GM18498 (cell line): ENCODE data around the gene GPER1.

Experiments
- ATAC-seq: cut with Tn5 transposase; IDR thresholded peaks from one replicate; pipeline ENCODE4 v1.9.1; 2021; ENCODE audit warnings: mild to moderate bottlenecking, moderate library complexity; ENCODE audit not compliant: unreplicated experiment

GPER1 gene

GRCh38 chr7:1053816-1054370 lies 34.0 kb upstream of the GPER1 start:
- ATAC-seq: no peak

GRCh38 chr7:1054438-1054837 lies 33.5 kb upstream of the GPER1 start:
- ATAC-seq: no peak

- no peak for ATAC-seq
These were observed 33.0 kb upstream of the GPER1 start for GRCh38 chr7:1054861-1055450.

GRCh38 chr7:1055491-1055955 lies 32.4 kb upstream of the GPER1 start:
- no peak for ATAC-seq

- no peak for ATAC-seq
These were observed 31.7 kb upstream of the GPER1 start for GRCh38 chr7:1055956-1056784.

- no peak for ATAC-seq
These were observed 31.0 kb upstream of the GPER1 start for GRCh38 chr7:1056785-1057410.

GRCh38 chr7:1057416-1058291 lies 30.3 kb upstream of the GPER1 start:
- ATAC-seq: no peak

- ATAC-seq: no peak
These were observed 29.6 kb upstream of the GPER1 start for GRCh38 chr7:1058311-1058710.

- no peak for ATAC-seq
These were observed 29.1 kb upstream of the GPER1 start for GRCh38 chr7:1058821-1059199.

- no peak for ATAC-seq
These were observed 28.5 kb upstream of the GPER1 start for GRCh38 chr7:1059200-1060091.

GRCh38 chr7:1060315-1061072 lies 27.4 kb upstream of the GPER1 start:
- ATAC-seq: no peak

- no peak for ATAC-seq
These were observed 26.7 kb upstream of the GPER1 start for GRCh38 chr7:1061180-1061579.

GRCh38 chr7:1062296-1063294 lies 25.3 kb upstream of the GPER1 start:
- ATAC-seq: peak; percentile 60

- ATAC-seq: no peak
These were observed 24.6 kb upstream of the GPER1 start for GRCh38 chr7:1063361-1063760.

GRCh38 chr7:1064581-1064980 lies 23.3 kb upstream of the GPER1 start:
- ATAC-seq: no peak

- ATAC-seq: no peak
These were observed 22.7 kb upstream of the GPER1 start for GRCh38 chr7:1065263-1065584.

- ATAC-seq: peak; percentile 53
These were observed 22.2 kb upstream of the GPER1 start for GRCh38 chr7:1065585-1066241.

GRCh38 chr7:1066242-1066588 lies 21.7 kb upstream of the GPER1 start:
- no peak for ATAC-seq
